ENCODE data around the gene HDAC9.

HDAC9 gene

DNA sequence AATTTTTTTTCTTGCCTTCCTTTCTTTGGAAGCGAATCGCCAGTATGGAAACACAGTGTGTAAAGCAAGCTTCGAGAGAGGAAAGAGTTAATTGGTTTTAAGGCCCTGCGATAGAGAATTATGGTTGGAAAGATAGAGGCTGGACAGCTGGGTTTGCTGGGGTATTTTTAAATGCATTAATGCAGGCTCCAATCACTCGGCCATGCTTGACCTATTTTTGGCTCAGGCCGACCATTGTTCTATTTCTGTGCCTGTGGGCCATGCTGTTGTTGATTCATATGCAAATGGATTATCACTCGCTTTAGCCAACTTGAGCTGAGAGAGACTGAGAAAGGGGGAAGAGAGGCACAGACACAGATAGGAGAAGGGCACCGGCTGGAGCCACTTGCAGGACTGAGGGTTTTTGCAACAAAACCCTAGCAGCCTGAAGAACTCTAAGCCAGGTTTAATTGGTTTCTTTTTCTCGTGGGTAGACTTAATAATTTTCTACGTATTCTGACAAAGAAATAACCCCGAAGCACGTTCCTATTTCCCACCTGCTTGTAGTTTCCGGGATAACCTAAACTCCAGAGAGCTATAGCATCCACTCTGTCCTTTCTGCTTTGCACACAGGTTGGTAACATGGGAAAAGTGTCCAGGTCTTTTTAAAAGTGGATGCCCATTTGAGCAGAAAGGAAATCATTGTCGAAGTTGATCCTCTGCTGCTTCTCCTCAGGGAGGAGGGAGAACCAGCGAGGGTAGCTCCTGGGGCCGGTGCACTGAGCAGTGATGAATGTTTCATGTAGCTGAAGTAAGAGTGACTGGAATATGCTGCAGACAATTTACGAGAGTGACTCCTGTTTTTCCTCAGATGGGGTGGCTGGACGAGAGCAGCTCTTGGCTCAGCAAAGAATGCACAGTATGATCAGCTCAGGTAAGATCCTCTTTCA, at the start of gene HDAC9:
TSS of gene HDAC9 (plus strand) at position 338 of the 929 bp plus-strand sequence. CDS start at position 892, 554 bp downstream.
- no peak for DNase-seq (ENCODE audit: low read depth)

DNA sequence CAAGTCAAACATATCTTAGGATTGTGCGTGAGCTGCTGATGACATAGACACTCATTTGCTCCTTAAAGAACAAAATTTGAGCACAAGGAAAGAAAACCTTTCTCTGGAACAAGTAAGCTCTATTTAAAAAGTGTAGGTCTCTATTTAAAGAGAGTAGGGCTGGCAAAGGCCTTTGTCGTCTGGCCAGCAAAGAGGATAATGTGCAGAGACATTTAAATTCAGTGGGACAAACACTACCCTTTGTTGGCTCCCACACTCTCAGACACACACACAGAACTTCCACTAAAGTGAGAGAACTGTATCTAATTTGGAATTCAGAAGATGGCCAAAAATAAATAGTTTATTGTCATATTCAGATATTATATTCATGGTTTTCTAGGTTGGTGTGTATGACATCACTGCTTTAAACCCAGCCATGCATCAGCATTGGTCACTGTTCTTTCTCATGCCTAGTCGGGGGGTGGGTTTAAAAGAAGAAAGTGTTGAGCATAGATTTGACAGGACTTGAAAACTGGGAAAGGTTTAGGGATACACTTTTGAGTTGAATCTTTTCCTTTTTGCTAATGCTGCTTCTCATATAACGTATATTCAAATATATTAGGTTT, 49.5 kb upstream of the HDAC9 start:
- DNase-seq (ENCODE audit: low read depth), result no peak

DNA sequence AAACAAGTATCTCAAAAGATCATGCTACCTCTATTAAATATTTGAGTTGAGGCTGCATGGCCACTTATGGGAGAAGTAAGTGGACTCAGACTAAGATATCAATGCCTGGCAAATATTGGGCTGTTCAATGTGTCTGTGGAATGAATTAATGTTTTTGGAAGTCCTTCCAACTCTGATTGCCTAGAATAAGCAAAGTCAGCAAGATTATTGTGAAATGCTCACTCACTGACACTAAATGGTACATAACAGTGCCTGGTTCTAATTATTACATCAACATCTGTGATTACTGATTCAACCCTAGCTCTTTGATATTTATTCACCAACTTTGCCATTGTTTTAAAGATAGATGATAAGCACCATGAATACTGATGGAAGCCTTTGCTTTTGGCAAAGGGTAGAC, 45.5 kb upstream of the HDAC9 start:
- no peak for DNase-seq (ENCODE audit: low read depth)

DNA sequence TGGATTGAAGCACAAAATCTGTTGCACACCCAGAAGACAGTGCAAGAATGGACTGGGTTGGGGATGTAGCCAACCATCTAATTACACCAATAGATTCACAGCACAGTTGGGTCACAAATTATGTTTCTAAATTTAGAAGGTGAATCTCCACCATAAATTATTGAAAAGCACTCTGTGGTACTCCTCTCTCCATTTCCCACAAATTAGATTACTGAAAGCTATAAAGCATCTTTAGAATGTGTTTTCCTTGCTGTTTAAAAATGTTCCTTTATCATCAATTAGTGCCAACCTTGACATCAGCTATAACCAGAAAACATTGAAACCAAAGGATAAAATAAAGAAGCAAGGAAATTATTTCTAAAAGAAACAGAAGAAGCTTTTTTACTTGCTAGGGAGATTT, 39.9 kb upstream of the HDAC9 start:
- DNase-seq (ENCODE audit: low read depth), result no peak

DNA sequence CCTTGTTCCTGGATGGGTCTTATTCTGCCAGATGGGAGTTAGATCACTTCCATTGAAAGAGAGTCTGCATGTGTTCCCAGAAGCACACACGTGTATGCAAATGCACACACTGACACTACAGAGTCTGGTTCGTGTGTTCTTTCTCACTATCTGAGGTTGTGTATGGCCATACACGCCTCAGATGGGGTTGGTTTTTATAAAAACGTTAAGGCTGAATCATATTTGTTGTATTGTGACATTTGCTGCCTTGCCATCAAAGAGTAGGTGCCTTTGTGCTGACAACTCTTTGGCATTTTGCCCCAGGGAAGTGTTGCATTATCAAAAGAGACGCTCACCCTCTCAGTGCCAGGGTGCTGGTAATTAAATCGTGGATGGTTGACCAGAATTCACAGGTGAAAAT, 37.7 kb upstream of the HDAC9 start:
- no peak for DNase-seq (ENCODE audit: low read depth)

DNA sequence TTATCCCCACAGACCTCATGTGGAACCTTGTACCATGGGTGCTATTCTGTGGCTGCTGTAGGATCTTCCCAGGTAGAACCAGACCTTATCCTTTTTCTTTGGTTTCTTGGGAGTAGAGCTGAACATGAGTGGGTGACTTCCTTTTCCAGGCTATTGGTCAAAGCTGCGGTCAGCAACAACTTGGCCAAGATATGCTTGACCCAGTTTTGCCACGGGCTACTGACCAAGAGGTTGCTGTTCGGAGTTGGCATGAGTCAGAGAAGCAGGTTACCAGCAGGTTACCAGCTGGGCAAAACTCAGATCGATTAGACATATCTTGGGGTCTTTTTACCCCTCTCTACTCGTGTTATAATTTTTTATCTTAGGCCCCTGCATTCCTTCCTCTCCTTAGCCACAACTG, 36.7 kb upstream of the HDAC9 start:
- DNase-seq (ENCODE audit: low read depth), result no peak

DNA sequence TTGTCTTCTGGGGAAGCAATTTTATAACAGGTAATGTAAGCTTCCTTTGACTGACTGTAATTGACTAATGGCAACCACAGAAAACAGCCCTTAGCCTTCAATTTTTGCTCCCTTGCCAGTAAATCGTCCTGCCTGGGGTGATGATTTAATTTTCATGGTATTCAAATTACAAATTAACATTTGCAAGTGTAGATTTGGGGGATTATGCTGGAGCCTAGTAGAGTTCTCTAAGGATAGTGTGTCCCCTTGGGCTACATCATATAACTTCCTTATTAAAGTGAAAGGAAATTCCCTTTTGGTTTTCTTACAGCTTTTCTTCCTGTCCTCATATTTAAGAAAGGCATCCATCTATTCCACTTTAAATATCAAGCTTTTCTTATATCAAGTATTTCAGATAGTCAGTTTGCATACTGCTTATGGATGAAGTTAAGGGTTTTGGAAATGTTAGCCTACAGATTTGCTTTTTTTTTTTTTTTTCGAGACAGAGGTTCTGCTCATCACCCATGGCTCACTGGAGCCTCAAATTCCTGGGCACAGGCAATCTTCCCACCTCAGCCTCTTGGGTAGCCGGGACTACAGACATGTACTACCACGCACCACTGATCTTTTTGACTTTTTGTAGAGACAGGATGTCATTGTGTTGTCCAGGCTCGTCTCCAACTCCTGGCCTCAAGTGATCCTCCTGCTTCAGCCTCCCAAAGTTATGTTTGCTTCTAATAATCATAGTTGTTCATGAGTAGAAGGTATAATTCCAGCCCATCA, 35.9 kb upstream of the HDAC9 start:
- DNase-seq (ENCODE audit: low read depth), result no peak

DNA sequence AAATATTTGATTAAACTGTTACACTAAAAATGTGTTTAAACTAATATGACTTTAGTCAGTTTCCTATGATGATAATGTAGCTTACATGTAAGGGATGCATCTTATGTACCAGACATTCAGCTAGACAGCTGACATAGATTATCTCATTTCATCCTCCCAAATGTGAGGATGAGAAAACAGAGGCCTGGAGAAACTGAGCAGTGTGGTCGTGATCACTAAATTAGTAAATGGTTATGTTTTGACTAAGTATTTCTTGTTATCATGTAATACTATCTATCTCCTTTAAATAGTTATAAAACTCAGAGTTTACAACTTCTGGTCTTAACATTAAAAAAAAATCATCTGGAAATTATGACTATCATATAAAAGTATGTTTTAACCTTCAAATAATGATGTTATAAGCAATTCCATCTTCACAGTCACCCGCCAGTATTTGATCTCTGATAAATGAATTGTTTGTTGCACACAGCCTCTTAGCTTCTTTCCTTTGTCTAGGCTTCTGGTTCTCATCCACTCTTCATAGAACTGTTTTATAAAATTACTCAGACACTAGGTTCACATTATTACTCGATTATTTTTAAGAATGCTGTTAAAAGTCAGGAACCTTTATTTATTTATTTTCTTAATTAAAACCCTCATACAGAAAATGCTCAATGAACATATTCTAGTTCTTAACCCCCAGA, 33.6 kb upstream of the HDAC9 start:
- no peak for DNase-seq (ENCODE audit: low read depth)

DNA sequence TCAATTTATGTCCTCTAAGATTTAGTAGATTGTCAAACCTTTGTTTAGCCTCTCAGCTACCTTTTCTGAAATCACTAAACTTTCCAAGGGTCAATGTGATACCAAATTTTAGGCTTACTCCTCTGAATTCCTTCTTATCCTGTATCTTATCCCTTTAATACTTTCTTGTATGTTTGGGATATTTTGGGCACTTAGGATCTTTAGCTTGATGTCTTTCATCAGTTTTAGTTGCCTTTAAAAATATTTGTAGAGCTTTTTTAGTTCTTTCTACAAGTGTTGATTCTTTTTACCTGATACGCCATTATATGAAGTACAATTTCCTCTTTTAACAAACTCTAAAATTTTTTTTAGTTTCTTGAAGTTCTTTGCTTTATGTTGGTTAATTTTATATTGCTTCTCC, 30.7 kb upstream of the HDAC9 start:
- no peak for DNase-seq (ENCODE audit: low read depth)

DNA sequence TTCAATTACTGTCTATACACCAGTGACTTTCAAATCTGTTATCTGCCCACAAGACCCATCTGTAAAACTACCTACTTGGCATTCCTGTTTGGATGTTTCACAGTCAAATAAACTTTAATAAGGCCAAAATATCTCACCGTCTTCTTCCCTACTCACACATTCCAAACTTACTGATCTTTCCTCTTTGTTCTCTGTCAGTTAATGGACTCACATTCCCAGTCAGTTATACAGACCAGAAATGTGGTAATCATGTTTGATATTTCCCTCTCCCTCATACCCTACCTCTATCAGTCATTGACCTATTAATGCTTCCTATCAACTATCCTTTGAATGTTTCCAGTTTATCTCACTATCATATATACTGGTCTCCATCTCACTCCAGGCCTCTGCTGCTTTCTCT, 28.5 kb upstream of the HDAC9 start:
- DNase-seq (ENCODE audit: low read depth), result no peak

DNA sequence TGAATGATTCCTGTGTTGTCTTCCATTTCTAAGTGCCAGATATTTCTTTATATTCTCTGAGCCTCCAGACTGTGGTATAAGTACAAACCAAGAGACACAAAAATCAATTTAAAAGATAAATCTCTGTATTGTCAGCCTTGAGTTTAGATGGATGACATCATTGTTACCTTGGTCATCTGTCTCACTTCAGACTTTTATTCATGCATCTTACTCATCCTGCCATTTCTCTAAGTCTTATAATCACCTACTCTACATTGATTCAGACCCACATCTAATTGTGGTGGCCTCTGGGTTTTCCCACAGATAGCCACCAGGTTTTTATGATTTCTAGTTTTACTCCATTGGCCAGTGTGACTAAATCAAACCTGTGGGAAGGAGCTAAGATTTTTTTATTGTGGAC, 26.8 kb upstream of the HDAC9 start:
- DNase-seq (ENCODE audit: low read depth), result no peak

DNA sequence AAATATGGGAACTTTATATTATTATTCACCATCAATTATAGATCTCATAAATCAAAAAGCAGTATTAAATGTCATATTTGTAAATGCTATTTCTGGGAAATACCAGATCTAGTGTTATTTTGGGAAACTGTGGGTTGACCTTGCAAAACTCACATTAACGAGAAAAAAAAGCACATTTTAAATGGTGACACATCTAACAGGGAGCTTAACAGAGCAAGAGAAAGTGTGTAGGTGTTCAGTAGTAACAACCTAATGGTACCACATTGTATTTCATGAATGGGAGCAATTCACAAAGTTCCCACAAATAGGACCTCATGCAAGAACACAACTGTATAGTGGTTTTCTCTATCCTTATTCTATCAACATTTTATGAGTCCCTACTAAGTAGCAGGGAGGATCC, 26.2 kb upstream of the HDAC9 start:
- DNase-seq (ENCODE audit: low read depth), result no peak

DNA sequence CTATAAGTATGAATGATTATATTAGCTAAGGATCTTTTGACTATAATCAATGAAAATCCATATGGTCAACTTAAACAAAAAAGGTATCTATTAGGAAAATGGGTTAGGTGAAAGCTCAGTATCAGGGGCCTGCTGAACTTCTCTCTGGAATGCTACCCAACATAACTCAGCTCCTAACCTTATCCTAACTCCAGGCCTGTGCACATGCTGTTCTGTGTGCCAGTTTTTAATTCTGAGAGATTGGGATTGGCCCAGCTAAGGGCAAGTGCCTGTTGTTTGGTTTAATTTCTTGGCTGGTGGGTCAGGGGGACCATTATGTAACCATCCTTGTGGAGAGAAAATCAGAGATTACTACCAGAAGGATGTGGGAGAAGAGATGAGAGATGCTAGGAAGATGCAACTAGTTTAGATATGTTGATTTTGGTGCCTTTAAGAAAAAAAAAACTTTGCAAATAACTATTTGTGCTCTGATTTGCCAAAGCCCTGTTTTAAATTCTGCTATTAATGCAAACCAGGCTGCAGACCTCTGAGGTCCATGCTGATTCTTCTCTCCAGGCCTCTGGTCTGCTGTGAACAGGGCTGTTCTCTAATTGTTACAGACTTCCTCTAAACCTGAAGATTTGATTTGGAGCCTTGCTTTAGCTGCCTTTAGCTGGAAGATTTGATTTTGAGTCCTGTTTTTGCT, 23.9 kb upstream of the HDAC9 start:
- no peak for DNase-seq (ENCODE audit: low read depth)

DNA sequence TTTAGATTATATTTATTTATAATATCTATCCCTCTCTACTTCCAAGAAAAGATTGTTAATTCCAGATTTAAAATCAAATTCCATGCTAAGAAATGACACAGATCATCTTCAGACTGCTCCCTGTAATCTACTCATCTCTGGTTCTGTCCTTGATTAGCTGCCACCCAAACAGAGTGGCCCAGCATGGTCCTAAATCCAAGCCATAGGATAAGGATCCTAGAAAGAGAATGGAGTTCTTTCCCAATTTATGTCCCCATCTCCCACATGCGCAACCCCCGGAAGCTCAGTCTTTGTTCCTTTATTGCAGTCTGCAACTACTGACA, 23.4 kb upstream of the HDAC9 start:
- no peak for DNase-seq (ENCODE audit: low read depth)

DNA sequence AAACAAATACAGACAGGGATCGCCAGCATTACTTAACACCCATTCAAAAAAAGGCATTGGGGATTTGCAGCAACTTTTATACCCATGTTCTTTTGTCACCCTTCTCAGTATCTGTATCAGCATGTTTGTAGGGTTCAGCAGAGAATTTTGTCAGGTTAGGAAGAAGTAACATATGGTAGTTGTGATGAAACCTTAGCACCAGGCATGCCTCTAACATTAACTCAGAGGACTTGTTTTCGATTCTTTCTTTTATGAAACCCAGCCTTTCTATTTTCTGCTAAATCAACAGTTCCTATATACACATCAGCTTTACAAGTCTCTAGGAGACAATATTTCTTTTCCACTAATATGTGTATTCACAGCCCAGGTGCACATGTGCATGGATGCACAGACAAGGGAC, 22.4 kb upstream of the HDAC9 start:
- no peak for DNase-seq (ENCODE audit: low read depth)

DNA sequence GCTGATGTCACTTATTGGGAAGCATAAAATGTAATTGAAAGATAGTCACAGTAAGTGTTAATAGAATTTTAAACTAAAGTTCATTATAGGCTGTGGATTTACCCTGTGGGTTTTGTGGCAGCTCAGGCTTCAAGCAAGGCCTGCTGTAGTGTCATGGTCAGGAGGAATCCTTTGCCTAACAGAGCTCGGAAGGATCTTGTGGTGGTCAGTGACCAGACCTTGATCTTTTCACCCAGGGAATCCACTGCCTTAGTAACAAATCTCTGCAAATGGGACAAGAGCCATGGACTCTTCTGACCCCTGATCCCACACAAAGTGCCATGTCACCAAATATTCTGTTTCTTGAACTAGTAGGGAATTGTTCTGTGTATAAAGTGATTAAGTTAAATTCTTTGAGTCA, 20.6 kb upstream of the HDAC9 start:
- DNase-seq (ENCODE audit: low read depth), result no peak

DNA sequence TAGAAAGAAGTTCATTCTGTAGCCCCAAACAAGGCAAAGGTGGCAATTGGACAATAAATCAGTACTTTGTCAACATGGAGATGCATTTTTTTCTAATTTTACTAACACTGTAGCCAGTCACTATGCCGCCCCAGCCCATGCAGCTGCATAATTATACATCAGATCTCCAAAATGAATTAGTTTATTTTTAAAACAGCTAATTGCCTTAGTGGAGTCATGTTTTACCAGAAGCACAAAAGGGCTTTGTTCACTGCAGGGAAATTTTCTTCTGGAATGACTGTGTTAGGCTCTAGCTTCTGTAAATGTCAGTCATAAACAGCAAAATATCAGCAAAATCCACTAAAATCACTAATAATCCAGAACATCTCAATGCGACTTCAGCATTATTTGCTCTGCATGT, 20.1 kb upstream of the HDAC9 start:
- no peak for DNase-seq (ENCODE audit: low read depth)

DNA sequence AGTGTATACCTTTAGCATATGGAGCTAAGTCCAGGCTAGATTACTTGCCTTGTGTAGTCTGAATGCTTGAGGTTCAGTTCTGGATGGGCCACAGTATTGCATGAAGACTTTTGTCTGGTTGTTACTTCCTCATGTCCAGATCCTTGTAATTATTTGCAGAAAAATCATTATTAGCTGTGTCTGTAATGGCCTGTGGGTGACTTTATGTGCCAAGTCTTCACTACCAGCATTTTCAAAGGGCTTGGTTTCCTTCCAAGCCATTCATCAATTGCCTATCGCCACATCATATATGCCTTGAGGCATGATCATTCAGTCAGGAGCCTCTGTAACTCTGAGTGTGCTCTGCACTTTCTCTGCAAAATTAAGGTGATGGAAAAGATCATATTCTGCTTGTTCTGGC, 13.8 kb upstream of the HDAC9 start:
- DNase-seq (ENCODE audit: low read depth), result no peak

DNA sequence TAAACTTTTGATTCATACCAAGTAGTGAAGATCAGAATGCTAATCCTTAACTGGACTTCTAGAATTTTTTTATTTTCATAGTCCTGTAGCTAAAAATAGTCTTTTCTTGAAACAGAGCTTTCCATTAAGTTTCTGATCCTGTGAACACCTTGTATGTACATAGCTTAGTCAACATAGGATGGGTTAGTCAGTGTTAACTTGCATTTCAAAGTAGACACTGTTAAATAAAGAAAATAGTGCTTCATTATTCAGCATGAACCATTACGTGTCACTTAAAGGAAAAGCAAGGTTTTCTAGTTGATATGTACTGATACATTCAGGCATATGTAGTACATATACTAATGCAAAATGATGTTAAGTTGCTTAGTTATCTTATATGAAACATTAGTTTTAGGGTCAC, 7.5 kb upstream of the HDAC9 start:
- DNase-seq (ENCODE audit: low read depth), result no peak

DNA sequence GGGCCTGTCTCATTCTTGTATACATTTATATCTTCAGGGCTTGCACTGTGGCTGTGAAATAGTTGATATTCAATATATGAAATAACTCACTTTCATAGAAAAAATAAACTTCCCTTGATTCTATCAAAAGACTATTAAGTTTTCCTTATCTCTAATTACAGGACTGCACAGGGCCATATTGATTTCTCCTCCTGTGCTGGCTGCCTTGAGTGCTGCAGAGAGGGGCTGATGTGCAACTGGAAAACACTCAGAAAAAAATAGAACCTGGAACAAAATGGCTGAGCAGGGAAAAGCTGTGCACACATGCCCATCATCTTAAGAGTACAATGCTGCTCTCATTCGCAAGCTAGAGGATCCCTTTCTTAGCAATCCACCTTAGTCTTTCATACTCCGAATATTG, 5.9 kb upstream of the HDAC9 start:
- DNase-seq (ENCODE audit: low read depth), result no peak

DNA sequence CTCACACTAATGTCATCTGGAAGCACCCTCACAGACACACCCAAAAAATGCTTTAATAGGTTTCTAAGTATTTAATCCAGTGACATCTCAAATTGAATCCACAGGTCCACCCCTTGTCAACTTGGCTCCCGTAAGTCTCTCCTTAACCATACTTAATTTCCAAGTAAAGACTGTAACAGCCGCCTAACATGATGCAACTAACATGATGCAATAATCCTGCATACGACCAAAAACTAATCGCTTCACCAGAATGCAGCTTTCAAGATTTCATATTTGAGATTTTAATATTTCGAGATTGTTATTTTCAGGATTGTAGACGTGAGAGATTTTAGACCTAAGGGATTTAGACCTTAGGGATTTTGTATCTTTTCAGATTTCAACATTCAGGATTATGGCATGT, 3.7 kb upstream of the HDAC9 start:
- DNase-seq (ENCODE audit: low read depth), result no peak

DNA sequence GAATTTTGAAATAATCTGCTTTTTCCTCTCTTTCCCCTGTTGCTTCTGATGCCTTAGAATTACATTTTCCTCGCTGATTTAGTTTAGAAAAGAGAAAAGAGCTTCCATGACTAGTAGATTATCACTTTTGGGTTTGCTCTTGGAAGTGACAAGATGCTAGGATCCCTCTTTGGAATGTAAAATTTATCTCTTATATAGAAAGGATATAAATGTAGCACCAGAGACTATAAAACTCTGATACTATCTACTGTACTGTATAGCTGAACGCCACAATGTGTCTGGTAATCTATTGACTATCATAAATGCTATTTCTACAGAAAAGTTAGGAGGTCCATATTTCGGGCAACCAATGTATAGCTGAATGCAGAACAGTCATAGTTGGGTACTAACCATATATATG, 1.1 kb upstream of the HDAC9 start:
- DNase-seq (ENCODE audit: low read depth), result no peak
